22Rv1 (cell line): ENCODE results near the gene PMS2.
"Not testable (repeated sequence)": the region's sequence is repeated elsewhere in the genome, so short reads cannot be mapped to it uniquely, and the experiment has no call there.

Source experiments
- ZFX ChIP-seq: fragments of 450-650 bp; IDR thresholded peaks from 2 replicates; pipeline ENCODE4 v1.6.1; 2017; ENCODE audit warnings: antibody characterized with exemption, borderline replicate concordance
- TF ChIP-seq, protein P1 (sequence below): fragments of 450-650 bp; IDR thresholded peaks from 2 replicates; pipeline ENCODE4 v1.5.1; 2017; ENCODE audit warnings: mild to moderate bottlenecking

DNA sequence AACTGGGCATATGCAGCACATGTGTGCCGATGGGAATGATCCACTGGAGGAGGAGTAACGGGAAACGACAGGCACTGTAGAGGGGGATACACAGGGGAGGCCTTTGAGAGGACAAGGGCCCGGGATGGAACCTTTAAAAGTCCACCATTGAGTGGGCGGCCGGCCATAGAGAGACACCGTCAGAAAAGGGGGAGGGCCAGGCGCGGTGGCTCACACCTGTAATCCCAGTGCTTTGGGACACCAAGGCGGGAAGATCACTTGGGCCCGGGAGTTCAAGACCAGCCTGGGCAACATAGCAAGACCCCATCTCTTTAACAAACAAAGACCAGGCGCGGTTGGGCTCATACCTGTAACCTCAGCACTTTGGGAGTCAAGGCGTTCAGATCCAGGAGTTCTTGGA, 77.6 kb downstream of the PMS2 start:
- TF ChIP-seq, protein P1, sequence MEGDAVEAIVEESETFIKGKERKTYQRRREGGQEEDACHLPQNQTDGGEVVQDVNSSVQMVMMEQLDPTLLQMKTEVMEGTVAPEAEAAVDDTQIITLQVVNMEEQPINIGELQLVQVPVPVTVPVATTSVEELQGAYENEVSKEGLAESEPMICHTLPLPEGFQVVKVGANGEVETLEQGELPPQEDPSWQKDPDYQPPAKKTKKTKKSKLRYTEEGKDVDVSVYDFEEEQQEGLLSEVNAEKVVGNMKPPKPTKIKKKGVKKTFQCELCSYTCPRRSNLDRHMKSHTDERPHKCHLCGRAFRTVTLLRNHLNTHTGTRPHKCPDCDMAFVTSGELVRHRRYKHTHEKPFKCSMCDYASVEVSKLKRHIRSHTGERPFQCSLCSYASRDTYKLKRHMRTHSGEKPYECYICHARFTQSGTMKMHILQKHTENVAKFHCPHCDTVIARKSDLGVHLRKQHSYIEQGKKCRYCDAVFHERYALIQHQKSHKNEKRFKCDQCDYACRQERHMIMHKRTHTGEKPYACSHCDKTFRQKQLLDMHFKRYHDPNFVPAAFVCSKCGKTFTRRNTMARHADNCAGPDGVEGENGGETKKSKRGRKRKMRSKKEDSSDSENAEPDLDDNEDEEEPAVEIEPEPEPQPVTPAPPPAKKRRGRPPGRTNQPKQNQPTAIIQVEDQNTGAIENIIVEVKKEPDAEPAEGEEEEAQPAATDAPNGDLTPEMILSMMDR = not testable (repeated sequence)
- TF ChIP-seq ZFX = not testable (repeated sequence)
